ENCODE data around the gene EXOC5.
"Not testable (repeated sequence)": the region's sequence is repeated elsewhere in the genome, so short reads cannot be mapped to it uniquely, and the experiment has no call there.

The EXOC5 gene

DNA sequence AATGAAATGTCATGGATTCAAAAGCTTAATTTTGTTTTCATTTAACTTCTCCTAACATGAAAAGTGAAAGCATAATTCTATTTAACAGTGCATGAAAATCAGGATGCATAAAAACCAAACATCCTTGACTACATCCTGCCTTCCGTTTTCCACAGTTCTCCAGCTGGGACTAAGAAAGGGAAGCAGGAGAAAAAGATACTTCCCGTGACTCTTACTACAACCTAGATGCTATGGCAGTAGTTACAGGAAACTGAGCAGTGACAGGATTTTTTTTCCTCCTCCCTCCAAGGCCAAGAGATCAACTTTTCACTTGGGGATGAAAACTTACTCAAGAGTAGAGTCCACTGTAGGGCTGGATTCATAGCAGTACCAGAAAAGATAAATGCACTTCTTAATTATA is 2.6 kb downstream of the EXOC5 start:
- Histone ChIP-seq H3K4me1 (ENCODE audit: control insufficient read depth in 1 of 2, insufficient read depth in 1 of 2, low read depth in 1 of 2, low read length in 1 of 2) (peaks cover 31 to 33% of the 10 kb centered on the region in 2 experiments), H3K27me3 (no peaks in the 10 kb centered on the region), H3K9me3 (no peaks in the 10 kb centered on the region), H3K4me3 (ENCODE audit: low read depth in 1 of 2, low read length in 1 of 2) (no peak overlapping the region), H3K27ac (no peak overlapping the region), H3K36me3 (no peaks in the 10 kb centered on the region)
- TF ChIP-seq CTCF (IDR thresholded peaks at IDR 0.05) = no peak

GRCh38 chr14:57262117-57262516 is 6.6 kb downstream of the EXOC5 start:
- Histone ChIP-seq H3K27ac (no peak overlapping the region), H3K4me1 (ENCODE audit: control insufficient read depth in 1 of 2, insufficient read depth in 1 of 2, low read depth in 1 of 2, low read length in 1 of 2) (peaks cover 2 to 4% of the 10 kb centered on the region in 2 experiments), H3K4me3 (ENCODE audit: low read depth in 1 of 2, low read length in 1 of 2) (no peak overlapping the region), H3K27me3 (no peaks in the 10 kb centered on the region), H3K9me3 (no peaks in the 10 kb centered on the region), H3K36me3 (no peaks in the 10 kb centered on the region)
- TF ChIP-seq CTCF (IDR thresholded peaks at IDR 0.05) = no peak

DNA sequence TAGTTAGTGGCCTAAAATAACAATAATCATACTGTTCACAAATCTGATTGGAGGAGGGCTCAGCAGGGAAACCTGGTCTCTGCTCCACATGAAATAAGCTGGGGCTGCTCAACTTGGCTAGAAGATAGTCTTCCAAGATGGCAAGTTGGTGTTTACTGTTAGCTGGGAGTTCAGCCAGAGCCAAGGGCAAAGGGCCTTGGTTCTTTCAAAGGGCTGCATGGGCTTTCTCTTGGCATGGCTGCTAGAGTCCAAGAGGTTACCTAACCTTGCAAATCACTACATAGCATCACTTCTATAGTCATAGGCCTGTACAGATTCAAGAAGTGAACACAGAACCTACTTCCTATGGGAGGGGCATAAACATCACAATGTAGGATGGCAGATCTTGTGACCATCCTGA is 7.1 kb downstream of the EXOC5 start:
- H3K36me3 ChIP-seq = no peaks in the 10 kb centered on the region
- H3K27me3 ChIP-seq = no peaks in the 10 kb centered on the region
- no peak overlapping the region for H3K27ac ChIP-seq
- H3K4me1 ChIP-seq (ENCODE audit: control insufficient read depth in 1 of 2, insufficient read depth in 1 of 2, low read depth in 1 of 2, low read length in 1 of 2) = no peaks in the 10 kb centered on the region
- H3K9me3 ChIP-seq = no peaks in the 10 kb centered on the region
- H3K4me3 ChIP-seq (ENCODE audit: low read depth in 1 of 2, low read length in 1 of 2) = no peak overlapping the region
- no peak for TF ChIP-seq CTCF (IDR thresholded peaks at IDR 0.05)

GRCh38 chr14:57259672-57260071 is 9.0 kb downstream of the EXOC5 start:
- Histone ChIP-seq H3K9me3 (no peaks in the 10 kb centered on the region), H3K27me3 (no peaks in the 10 kb centered on the region), H3K36me3 (no peaks in the 10 kb centered on the region), H3K27ac (no peak overlapping the region), H3K4me3 (ENCODE audit: low read depth in 1 of 2, low read length in 1 of 2) (no peak overlapping the region), H3K4me1 (ENCODE audit: control insufficient read depth in 1 of 2, insufficient read depth in 1 of 2, low read depth in 1 of 2, low read length in 1 of 2) (no peaks in the 10 kb centered on the region)
- TF ChIP-seq CTCF (IDR thresholded peaks at IDR 0.05) = no peak

- H3K4me3 ChIP-seq (ENCODE audit: low read depth in 1 of 2, low read length in 1 of 2); H3K27ac ChIP-seq: not testable (repeated sequence)
These were observed 10.5 kb downstream of the EXOC5 start for GRCh38 chr14:57258221-57258620.

DNA sequence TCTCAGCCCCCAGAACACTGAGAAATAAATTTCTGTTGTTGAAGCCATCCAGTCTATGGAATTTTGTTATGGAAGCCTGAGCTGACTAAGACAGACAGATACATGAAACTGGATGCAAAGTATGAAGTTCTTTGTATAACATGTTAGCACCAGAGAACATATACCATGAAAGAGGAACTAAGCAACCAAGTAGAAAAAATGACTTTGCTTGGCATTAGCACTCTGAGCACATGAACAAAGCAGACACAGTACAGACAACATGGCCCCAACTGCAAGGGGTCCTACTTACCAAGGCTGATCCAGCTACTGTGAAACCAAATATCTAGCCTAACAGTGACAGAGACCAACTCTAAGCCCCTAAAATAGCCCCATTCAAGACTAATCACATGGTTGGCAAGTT is 13.8 kb downstream of the EXOC5 start:
- TF ChIP-seq CTCF (IDR thresholded peaks at IDR 0.05) = no peak
- H3K9me3 ChIP-seq = no peaks in the 10 kb centered on the region
- no peaks in the 10 kb centered on the region for H3K4me1 ChIP-seq (ENCODE audit: control insufficient read depth in 1 of 2, insufficient read depth in 1 of 2, low read depth in 1 of 2, low read length in 1 of 2)
- H3K27me3 ChIP-seq = no peaks in the 10 kb centered on the region
- H3K27ac ChIP-seq = no peak overlapping the region
- H3K4me3 ChIP-seq (ENCODE audit: low read depth in 1 of 2, low read length in 1 of 2) = no peak overlapping the region
- no peaks in the 10 kb centered on the region for H3K36me3 ChIP-seq

More at GRCh38 chr14:57258221-57258620, 10.5 kb downstream of the EXOC5 start:
- H3K36me3 ChIP-seq; H3K27me3 ChIP-seq; H3K9me3 ChIP-seq; H3K4me1 ChIP-seq (ENCODE audit: control insufficient read depth in 1 of 2, insufficient read depth in 1 of 2, low read depth in 1 of 2, low read length in 1 of 2): not testable (repeated sequence)
